WTC11 (cell line): ENCODE measurements around the gene LRCH4. TPM values are rescaled to one million over a fixed set of nuclear protein-coding genes. Genes with fewer than 3 reads are reported as not detected.

ENCODE experiments used
- ATAC-seq: fragments of 200-7000 bp; cut with Tn5 transposase; 2 replicates; pipeline ENCODE4 v1.10.0; 2021; ENCODE audit warnings: mild to moderate bottlenecking, moderate library complexity
- CTCF ChIA-PET: fragments of 300-600 bp; sonication (Branson Sonifier 250); formaldehyde crosslinking; loops from one replicate; lab custom pipeline; 2021; ENCODE audit warnings: antibody characterized with exemption; lab: Charles Lee
- POLR2A ChIA-PET: fragments of 350-600 bp; sonication (Branson Sonifier 250); formaldehyde crosslinking; loops from one replicate; lab custom pipeline; 2021; ENCODE audit warnings: antibody characterized with exemption; lab: Charles Lee
- DNase-seq: peaks from one replicate; pipeline ENCODE4 v3.0.0; 2021; ENCODE audit warnings: low spot score
- H3K27ac Mint-ChIP-seq: 2 replicates; pipeline ENCODE4 v1.8.0; 2021; ENCODE audit warnings: mixed read lengths
- H3K27me3 Mint-ChIP-seq: 2 replicates; pipeline ENCODE4 v1.8.0; 2021; ENCODE audit warnings: low read depth, mild to moderate bottlenecking, moderate library complexity, mixed read lengths
- H3K36me3 Mint-ChIP-seq: 2 replicates; pipeline ENCODE4 v1.8.0; 2021; ENCODE audit warnings: mixed read lengths
- H3K4me1 Mint-ChIP-seq: 2 replicates; pipeline ENCODE4 v1.8.0; 2022; ENCODE audit warnings: mixed read lengths
- H3K4me3 Mint-ChIP-seq: 2 replicates; pipeline ENCODE4 v1.8.0; 2021; ENCODE audit warnings: mild to moderate bottlenecking, moderate library complexity, mixed read lengths
- H3K9me3 Mint-ChIP-seq: 2 replicates; pipeline ENCODE4 v1.8.0; 2021; ENCODE audit warnings: mixed read lengths
- AFF4 ChIP-seq: sonication (generic); formaldehyde crosslinking; IDR thresholded peaks from 2 replicates; pipeline ENCODE4 v1.8.1; 2023; ENCODE audit warnings: mild to moderate bottlenecking, missing genetic modification reagents, borderline replicate concordance
- ARID4B ChIP-seq: sonication (generic); formaldehyde crosslinking; IDR thresholded peaks from 2 replicates; pipeline ENCODE4 v1.8.0; 2023; ENCODE audit warnings: missing genetic modification reagents, mild to moderate bottlenecking, borderline replicate concordance
- CBFB ChIP-seq: sonication (generic); formaldehyde crosslinking; IDR thresholded peaks from 2 replicates; pipeline ENCODE4 v1.8.1; 2022; ENCODE audit warnings: mild to moderate bottlenecking, low read depth, missing genetic modification reagents
- CREB1 ChIP-seq: sonication (generic); formaldehyde crosslinking; IDR thresholded peaks from 2 replicates; pipeline ENCODE4 v1.8.0; 2023; ENCODE audit warnings: mild to moderate bottlenecking, missing genetic modification reagents
- EMX1 ChIP-seq: fragments of 250-450 bp; sonication (Bioruptor Pico); IDR thresholded peaks from 2 replicates; pipeline ENCODE4 v1.8.0; 2021; ENCODE audit warnings: mild to moderate bottlenecking
- ETV6 ChIP-seq: sonication (generic); formaldehyde crosslinking; IDR thresholded peaks from 2 replicates; pipeline ENCODE4 v1.8.1; 2022; ENCODE audit warnings: mild to moderate bottlenecking, missing genetic modification reagents
- FOXJ3 ChIP-seq: sonication (generic); formaldehyde crosslinking; IDR thresholded peaks from 2 replicates; pipeline ENCODE4 v1.9.0; 2021; ENCODE audit warnings: missing genetic modification reagents, mild to moderate bottlenecking, borderline replicate concordance
- FOXK1 ChIP-seq: sonication (generic); formaldehyde crosslinking; IDR thresholded peaks from 2 replicates; pipeline ENCODE4 v1.8.0; 2022; ENCODE audit warnings: mild to moderate bottlenecking, moderate library complexity, missing genetic modification reagents
- FOXP4 ChIP-seq: sonication (generic); formaldehyde crosslinking; IDR thresholded peaks from 2 replicates; pipeline ENCODE4 v1.8.0; 2022; ENCODE audit warnings: mild to moderate bottlenecking, missing genetic modification reagents
- JUN ChIP-seq: sonication (generic); formaldehyde crosslinking; IDR thresholded peaks from 2 replicates; pipeline ENCODE4 v1.8.0; 2023; ENCODE audit warnings: mild to moderate bottlenecking, missing genetic modification reagents
- MXD4 ChIP-seq: fragments of 250-450 bp; sonication (Bioruptor Pico); IDR thresholded peaks from 2 replicates; pipeline ENCODE4 v1.8.0; 2021; ENCODE audit warnings: mild to moderate bottlenecking, moderate library complexity, borderline replicate concordance
- NR1H2 ChIP-seq: sonication (generic); formaldehyde crosslinking; IDR thresholded peaks from 2 replicates; pipeline ENCODE4 v1.9.0; 2021; ENCODE audit warnings: mild to moderate bottlenecking, moderate library complexity, missing genetic modification reagents
- NR2C2 ChIP-seq: sonication (generic); formaldehyde crosslinking; IDR thresholded peaks from 2 replicates; pipeline ENCODE4 v1.8.0; 2022; ENCODE audit warnings: mild to moderate bottlenecking, missing genetic modification reagents
- TCF7 ChIP-seq: sonication (generic); formaldehyde crosslinking; IDR thresholded peaks from 2 replicates; pipeline ENCODE4 v1.8.0; 2022; ENCODE audit warnings: mild to moderate bottlenecking, low read depth, missing genetic modification reagents, moderate library complexity
- TEAD1 ChIP-seq: sonication (generic); formaldehyde crosslinking; IDR thresholded peaks from 2 replicates; pipeline ENCODE4 v1.8.0; 2022; ENCODE audit warnings: mild to moderate bottlenecking, missing genetic modification reagents
- USF2 ChIP-seq: sonication (generic); formaldehyde crosslinking; IDR thresholded peaks from 2 replicates; pipeline ENCODE4 v1.8.1; 2023; ENCODE audit warnings: mild to moderate bottlenecking, missing genetic modification reagents, moderate library complexity
- ZNF232 ChIP-seq: sonication (generic); formaldehyde crosslinking; IDR thresholded peaks from 2 replicates; pipeline ENCODE4 v1.8.0; 2022; ENCODE audit warnings: mild to moderate bottlenecking, missing genetic modification reagents
- total RNA-seq: library from RNA; stranded (reverse); gene quantifications from 3 replicates; pipeline ENCODE4 v1.2.3, GENCODE V29; 2021
- TF ChIP-seq, protein P1 (sequence below): sonication (generic); formaldehyde crosslinking; IDR thresholded peaks from 2 replicates; pipeline ENCODE4 v1.8.1; 2023; ENCODE audit warnings: mild to moderate bottlenecking, missing genetic modification reagents
- TF ChIP-seq, protein P2 (sequence below): fragments of 250-450 bp; sonication (Bioruptor Pico); IDR thresholded peaks from 2 replicates; pipeline ENCODE4 v1.9.0; 2021; ENCODE audit warnings: mild to moderate bottlenecking, borderline replicate concordance
- TF ChIP-seq, protein P3 (sequence below): sonication (generic); formaldehyde crosslinking; conservative IDR thresholded peaks from 2 replicates; pipeline ENCODE4 v1.8.1; 2022; ENCODE audit warnings: mild to moderate bottlenecking, missing genetic modification reagents

Gene LRCH4
- total RNA-seq, 1 experiment from 2014 or later, result 56.7 TPM

- no peaks in the 10 kb centered on the region for H3K9me3 Mint-ChIP-seq
- ChIA-PET CTCF (interaction anchor here (2.1 kb wide), 1 partner anchor 105 kb away, joined by 6 read pairs; the partner anchor contains the start of gene POP7), POLR2A (no interaction called here)
- H3K4me3 Mint-ChIP-seq, result no peak overlapping the region
- H3K27me3 Mint-ChIP-seq, result peaks cover 10% of the 10 kb centered on the region
- no peak for TF ChIP-seq JUN (CRISPR knock-in tag)
- TF ChIP-seq, protein P1, sequence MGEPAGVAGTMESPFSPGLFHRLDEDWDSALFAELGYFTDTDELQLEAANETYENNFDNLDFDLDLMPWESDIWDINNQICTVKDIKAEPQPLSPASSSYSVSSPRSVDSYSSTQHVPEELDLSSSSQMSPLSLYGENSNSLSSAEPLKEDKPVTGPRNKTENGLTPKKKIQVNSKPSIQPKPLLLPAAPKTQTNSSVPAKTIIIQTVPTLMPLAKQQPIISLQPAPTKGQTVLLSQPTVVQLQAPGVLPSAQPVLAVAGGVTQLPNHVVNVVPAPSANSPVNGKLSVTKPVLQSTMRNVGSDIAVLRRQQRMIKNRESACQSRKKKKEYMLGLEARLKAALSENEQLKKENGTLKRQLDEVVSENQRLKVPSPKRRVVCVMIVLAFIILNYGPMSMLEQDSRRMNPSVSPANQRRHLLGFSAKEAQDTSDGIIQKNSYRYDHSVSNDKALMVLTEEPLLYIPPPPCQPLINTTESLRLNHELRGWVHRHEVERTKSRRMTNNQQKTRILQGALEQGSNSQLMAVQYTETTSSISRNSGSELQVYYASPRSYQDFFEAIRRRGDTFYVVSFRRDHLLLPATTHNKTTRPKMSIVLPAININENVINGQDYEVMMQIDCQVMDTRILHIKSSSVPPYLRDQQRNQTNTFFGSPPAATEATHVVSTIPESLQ (CRISPR knock-in tag), result no peak
- no peak for TF ChIP-seq FOXK1 (CRISPR knock-in tag)
- no peak for TF ChIP-seq TEAD1 (CRISPR knock-in tag)
- TF ChIP-seq ARID4B (CRISPR knock-in tag), result no peak
- no peak for TF ChIP-seq FOXJ3 (CRISPR knock-in tag)
- no peak for TF ChIP-seq CREB1
- TF ChIP-seq USF2, result no peak
- TF ChIP-seq NR1H2, result no peak
- no peak for TF ChIP-seq TCF7 (CRISPR knock-in tag)
- TF ChIP-seq, protein P2, sequence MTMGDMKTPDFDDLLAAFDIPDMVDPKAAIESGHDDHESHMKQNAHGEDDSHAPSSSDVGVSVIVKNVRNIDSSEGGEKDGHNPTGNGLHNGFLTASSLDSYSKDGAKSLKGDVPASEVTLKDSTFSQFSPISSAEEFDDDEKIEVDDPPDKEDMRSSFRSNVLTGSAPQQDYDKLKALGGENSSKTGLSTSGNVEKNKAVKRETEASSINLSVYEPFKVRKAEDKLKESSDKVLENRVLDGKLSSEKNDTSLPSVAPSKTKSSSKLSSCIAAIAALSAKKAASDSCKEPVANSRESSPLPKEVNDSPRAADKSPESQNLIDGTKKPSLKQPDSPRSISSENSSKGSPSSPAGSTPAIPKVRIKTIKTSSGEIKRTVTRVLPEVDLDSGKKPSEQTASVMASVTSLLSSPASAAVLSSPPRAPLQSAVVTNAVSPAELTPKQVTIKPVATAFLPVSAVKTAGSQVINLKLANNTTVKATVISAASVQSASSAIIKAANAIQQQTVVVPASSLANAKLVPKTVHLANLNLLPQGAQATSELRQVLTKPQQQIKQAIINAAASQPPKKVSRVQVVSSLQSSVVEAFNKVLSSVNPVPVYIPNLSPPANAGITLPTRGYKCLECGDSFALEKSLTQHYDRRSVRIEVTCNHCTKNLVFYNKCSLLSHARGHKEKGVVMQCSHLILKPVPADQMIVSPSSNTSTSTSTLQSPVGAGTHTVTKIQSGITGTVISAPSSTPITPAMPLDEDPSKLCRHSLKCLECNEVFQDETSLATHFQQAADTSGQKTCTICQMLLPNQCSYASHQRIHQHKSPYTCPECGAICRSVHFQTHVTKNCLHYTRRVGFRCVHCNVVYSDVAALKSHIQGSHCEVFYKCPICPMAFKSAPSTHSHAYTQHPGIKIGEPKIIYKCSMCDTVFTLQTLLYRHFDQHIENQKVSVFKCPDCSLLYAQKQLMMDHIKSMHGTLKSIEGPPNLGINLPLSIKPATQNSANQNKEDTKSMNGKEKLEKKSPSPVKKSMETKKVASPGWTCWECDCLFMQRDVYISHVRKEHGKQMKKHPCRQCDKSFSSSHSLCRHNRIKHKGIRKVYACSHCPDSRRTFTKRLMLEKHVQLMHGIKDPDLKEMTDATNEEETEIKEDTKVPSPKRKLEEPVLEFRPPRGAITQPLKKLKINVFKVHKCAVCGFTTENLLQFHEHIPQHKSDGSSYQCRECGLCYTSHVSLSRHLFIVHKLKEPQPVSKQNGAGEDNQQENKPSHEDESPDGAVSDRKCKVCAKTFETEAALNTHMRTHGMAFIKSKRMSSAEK (CRISPR knock-in tag), result no peak
- no peak for TF ChIP-seq FOXP4 (CRISPR knock-in tag)
- no peak for TF ChIP-seq ZNF232 (CRISPR knock-in tag)
- TF ChIP-seq ETV6, result no peak
- TF ChIP-seq EMX1 (CRISPR knock-in tag), result no peak
- TF ChIP-seq CBFB (CRISPR knock-in tag), result no peak
- no peak for TF ChIP-seq AFF4 (CRISPR knock-in tag)
- no peak for TF ChIP-seq MXD4
- TF ChIP-seq, protein P3, sequence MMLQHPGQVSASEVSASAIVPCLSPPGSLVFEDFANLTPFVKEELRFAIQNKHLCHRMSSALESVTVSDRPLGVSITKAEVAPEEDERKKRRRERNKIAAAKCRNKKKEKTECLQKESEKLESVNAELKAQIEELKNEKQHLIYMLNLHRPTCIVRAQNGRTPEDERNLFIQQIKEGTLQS, result no peak
- TF ChIP-seq NR2C2, result no peak
- ATAC-seq, result no peak
- H3K36me3 Mint-ChIP-seq, result peaks cover 15% of the 10 kb centered on the region
- H3K4me1 Mint-ChIP-seq, result peaks cover 33% of the 10 kb centered on the region
- H3K27ac Mint-ChIP-seq, result no peak overlapping the region
- DNase-seq, result no peak
Observed at GRCh38 chr7:100600730-100601038, 14.8 kb upstream of the LRCH4 start.
